IMR-90 (cell line): Measurements from ENCODE around the gene GABRA6. TPM values are rescaled to one million over a fixed set of nuclear protein-coding genes. Genes with fewer than 3 reads are reported as not detected.

Source experiments
- ATAC-seq: fragments of 200-7000 bp; cut with Tn5 transposase; 2 replicates; pipeline ENCODE4 v1.9.1; 2020; ENCODE audit warnings: low read depth, mild to moderate bottlenecking, moderate library complexity
- Bru-seq: library from RNA; stranded (reverse); fragments of 400-500 nt; gene quantifications from one replicate; lab custom pipeline; 2021; lab: Mats Ljungman, UMichigan
- BruChase-seq, 2 experiments: library from RNA; stranded (reverse); fragments of 400-500 nt; gene quantifications; one replicate each; lab custom pipeline; 2021; lab: Mats Ljungman, UMichigan
- BruUV-seq: library from RNA; stranded (reverse); fragments of 400-500 nt; replicated peaks from 2 replicates; lab custom pipeline; 2021; lab: Mats Ljungman, UMichigan
- CTCF ChIA-PET: fragments of 300-600 bp; formaldehyde crosslinking; extraction: SDS; loops from one replicate; lab custom pipeline; 2021; ENCODE audit warnings: antibody characterized with exemption; lab: Yijun Ruan, JAX
- POLR2A ChIA-PET: fragments of 300-600 bp; sonication (Branson Sonifier 250); formaldehyde crosslinking; loops from one replicate; lab custom pipeline; 2022; ENCODE audit warnings: antibody characterized with exemption; ENCODE audit not compliant: unreplicated experiment; lab: Charles Lee
- DNase-seq: peaks from one replicate; pipeline ENCODE4 v3.0.0; 2013
- H2AFZ ChIP-seq: replicated peaks from 2 replicates; pipeline ENCODE3; 2013; ENCODE audit warnings: low read length, mild to moderate bottlenecking; ENCODE audit not compliant: poor library complexity
- H2AK5ac ChIP-seq: 2 replicates; pipeline ENCODE4 v1.6.1; 2013; ENCODE audit warnings: low read depth, low read length, inconsistent platforms
- H2AK9ac ChIP-seq: replicated peaks from 2 replicates; pipeline ENCODE3; 2013; ENCODE audit warnings: mild to moderate bottlenecking, low read depth, low read length, moderate library complexity; ENCODE audit not compliant: poor library complexity
- H2BK120ac ChIP-seq: 2 replicates; pipeline ENCODE4 v1.6.1; 2013; ENCODE audit warnings: low read depth, low read length, inconsistent platforms
- H2BK15ac ChIP-seq: 3 replicates; pipeline ENCODE4 v1.6.1; 2013; ENCODE audit warnings: low read depth, low read length, inconsistent platforms
- H2BK20ac ChIP-seq: 2 replicates; pipeline ENCODE4 v1.6.1; 2013; ENCODE audit warnings: low read depth, mild to moderate bottlenecking, inconsistent platforms, low read length, moderate library complexity
- H2BK5ac ChIP-seq: 2 replicates; pipeline ENCODE4 v1.6.1; 2013; ENCODE audit warnings: mild to moderate bottlenecking, low read depth, low read length, inconsistent platforms; ENCODE audit not compliant: poor library complexity, severe bottlenecking
- H3K14ac ChIP-seq: replicated peaks from 2 replicates; pipeline ENCODE4 v1.6.1; 2013; ENCODE audit warnings: low read depth, low read length, inconsistent platforms
- H3K18ac ChIP-seq: 2 replicates; pipeline ENCODE4 v1.6.1; 2013; ENCODE audit warnings: low read depth, low read length, control low read depth
- H3K23ac ChIP-seq: 2 replicates; pipeline ENCODE4 v1.6.1; 2013; ENCODE audit warnings: low read depth, low read length, inconsistent platforms
- H3K27ac ChIP-seq: 2 replicates; pipeline ENCODE4 v1.5.1; 2013; ENCODE audit warnings: mild to moderate bottlenecking, control low read depth, low read length; ENCODE audit not compliant: insufficient read depth
- H3K27me3 ChIP-seq: 2 replicates; pipeline ENCODE4 v1.6.1; 2013; ENCODE audit warnings: low read length; ENCODE audit not compliant: control insufficient read depth, insufficient read depth
- H3K36me3 ChIP-seq: 2 replicates; pipeline ENCODE4 v1.6.1; 2013; ENCODE audit warnings: low read length, mixed read lengths; ENCODE audit not compliant: control insufficient read depth, insufficient read depth
- H3K4ac ChIP-seq: 2 replicates; pipeline ENCODE4 v1.6.1; 2013; ENCODE audit warnings: low read depth, low read length, inconsistent platforms
- H3K4me1 ChIP-seq: 2 replicates; pipeline ENCODE4 v1.6.1; 2013; ENCODE audit warnings: low read length, mixed read lengths; ENCODE audit not compliant: control insufficient read depth, insufficient read depth
- H3K4me2 ChIP-seq: 2 replicates; pipeline ENCODE4 v1.6.1; 2013; ENCODE audit warnings: low read depth, mild to moderate bottlenecking, control low read depth, low read length, moderate library complexity
- H3K4me3 ChIP-seq: 2 replicates; pipeline ENCODE4 v1.5.1; 2013; ENCODE audit warnings: low read depth, mild to moderate bottlenecking, control low read depth, low read length, moderate library complexity; ENCODE audit not compliant: insufficient read depth
- H3K56ac ChIP-seq: 2 replicates; pipeline ENCODE4 v1.6.1; 2013; ENCODE audit warnings: low read length, inconsistent platforms; ENCODE audit not compliant: insufficient read depth; ENCODE audit errors: extremely low read depth
- H3K79me1 ChIP-seq, 2 experiments: 2 replicates each; pipeline ENCODE4 v1.6.1; 2013; ENCODE audit warnings: low read length in 2 of 2, inconsistent platforms in 1 of 2, low read depth in 1 of 2
- H3K9ac ChIP-seq: 2 replicates; pipeline ENCODE4 v1.6.1; 2013; ENCODE audit warnings: low read depth, low read length, control low read depth
- H3K9me1 ChIP-seq: 2 replicates; pipeline ENCODE4 v1.6.1; 2013; ENCODE audit warnings: low read length, inconsistent platforms; ENCODE audit not compliant: insufficient read depth
- H3K9me3 ChIP-seq: 2 replicates; pipeline ENCODE4 v1.6.1; 2013; ENCODE audit warnings: low read length; ENCODE audit not compliant: control insufficient read depth, insufficient read depth
- H4K20me1 ChIP-seq: 2 replicates; pipeline ENCODE4 v1.6.1; 2013; ENCODE audit warnings: low read length, inconsistent platforms; ENCODE audit not compliant: insufficient read depth
- H4K5ac ChIP-seq: 2 replicates; pipeline ENCODE4 v1.6.1; 2013; ENCODE audit warnings: mild to moderate bottlenecking, low read depth, low read length, control low read depth
- H4K8ac ChIP-seq, 2 experiments: 2 replicates each; pipeline ENCODE4 v1.6.1; 2013; ENCODE audit warnings: low read depth in 2 of 2, low read length in 2 of 2, control low read depth in 1 of 2, inconsistent platforms in 1 of 2
- H4K91ac ChIP-seq: 2 replicates; pipeline ENCODE4 v1.6.1; 2013; ENCODE audit warnings: low read depth, low read length, inconsistent platforms; ENCODE audit not compliant: insufficient read depth
- BHLHE40 ChIP-seq: fragments of 150-350 bp; IDR thresholded peaks from 2 replicates; pipeline ENCODE4 v1.6.1; 2016; ENCODE audit warnings: mild to moderate bottlenecking, low read depth, low read length
- CEBPB ChIP-seq: IDR thresholded peaks from 2 replicates; pipeline ENCODE4 v1.6.1; 2012; ENCODE audit warnings: low read depth, low read length, improper control_type of control experiment
- CHD1 ChIP-seq: IDR thresholded peaks from 2 replicates; pipeline ENCODE4 v1.6.1; 2012; ENCODE audit warnings: low read depth, low read length, improper control_type of control experiment
- FOS ChIP-seq: fragments of 150-350 bp; IDR thresholded peaks from 2 replicates; pipeline ENCODE4 v1.6.1; 2016; ENCODE audit warnings: low read depth, low read length
- MAFK ChIP-seq: IDR thresholded peaks from 2 replicates; pipeline ENCODE4 v1.6.1; 2012; ENCODE audit warnings: low read depth, low read length, improper control_type of control experiment
- MAZ ChIP-seq: IDR thresholded peaks from 2 replicates; pipeline ENCODE4 v1.6.1; 2012; ENCODE audit warnings: low read depth, mild to moderate bottlenecking, low read length, improper control_type of control experiment, moderate library complexity, borderline replicate concordance
- MXI1 ChIP-seq: IDR thresholded peaks from 2 replicates; pipeline ENCODE4 v1.6.1; 2012; ENCODE audit warnings: low read depth, mild to moderate bottlenecking, low read length, moderate library complexity, borderline replicate concordance
- NFE2L2 ChIP-seq: fragments of 150-350 bp; IDR thresholded peaks from 2 replicates; pipeline ENCODE4 v1.6.1; 2016; ENCODE audit warnings: low read depth, mild to moderate bottlenecking, low read length
- POLR2A ChIP-seq: IDR thresholded peaks from 2 replicates; pipeline ENCODE4 v1.6.1; 2012; ENCODE audit warnings: mild to moderate bottlenecking, low read depth, low read length
- RAD21 ChIP-seq: IDR thresholded peaks from 2 replicates; pipeline ENCODE4 v1.6.1; 2012; ENCODE audit warnings: low read length, improper control_type of control experiment
- RCOR1 ChIP-seq: IDR thresholded peaks from 2 replicates; pipeline ENCODE4 v1.6.1; 2012; ENCODE audit warnings: mild to moderate bottlenecking, low read length, improper control_type of control experiment; ENCODE audit not compliant: insufficient replicate concordance
- RFX5 ChIP-seq: IDR thresholded peaks from 2 replicates; pipeline ENCODE4 v1.8.0; 2012; ENCODE audit warnings: low read depth, mild to moderate bottlenecking, low read length, moderate library complexity
- SMC3 ChIP-seq: fragments of 150-350 bp; IDR thresholded peaks from 2 replicates; pipeline ENCODE4 v1.6.1; 2016; ENCODE audit warnings: low read depth, mild to moderate bottlenecking, antibody characterized with exemption, low read length, moderate library complexity
- WGBS, 2 experiments: methylation state at CpG; one replicate each; pipeline versions ENCODE4 v1.1.5 to v1.1.7; 2013; ENCODE audit warnings: missing lambda C conversion rate in 2 of 2; ENCODE audit not compliant: insufficient read length in 1 of 2; ENCODE audit errors: extremely low coverage in 2 of 2; 5-methylcytosine and 5-hydroxymethylcytosine counted together
- dilution Hi-C: fragments of 300-500 bp; cut with HindIII; formaldehyde crosslinking; loops from one replicate; pipeline ENCODE4 v1.14.3; 2018; ENCODE audit warnings: low sequenced_read_pairs; ENCODE audit not compliant: unreplicated experiment
- in situ Hi-C: fragments of 300-500 bp; cut with MboI; formaldehyde crosslinking; loops from 3 replicates; pipeline ENCODE4 v1.14.3; 2019; ENCODE audit warnings: low sequenced_read_pairs, inconsistent platforms, mixed read lengths
- intact Hi-C: fragments of 100-400 bp; cut with micrococcal nuclease; formaldehyde crosslinking; loops from 2 replicates; pipeline ENCODE4 v1.10.0; 2022
- long read RNA-seq: library from polyadenylated mRNA; unstranded; transcript quantifications from one replicate; pipeline ENCODE4 v2.0.0, GENCODE V29; 2021; ENCODE audit not compliant: unreplicated experiment
- polyA plus RNA-seq, 3 experiments: library from polyadenylated mRNA; depleted of rRNA; stranded (reverse); fragments of >200 nt; gene quantifications; 2 replicates each; pipeline ENCODE4 v1.2.3, GENCODE V29; 2012; ENCODE audit warnings: low replicate concordance in 1 of 3
- total RNA-seq: library from RNA; depleted of rRNA; stranded (reverse); fragments of >200 nt; gene quantifications from 2 replicates; pipeline ENCODE4 v1.2.3, GENCODE V29; 2012; rRNA removed
- TF ChIP-seq, protein P1 (sequence below): conservative IDR thresholded peaks from 2 replicates; pipeline ENCODE4 v1.5.1; 2012; ENCODE audit warnings: mild to moderate bottlenecking, low read depth, low read length, improper control_type of control experiment
- TF ChIP-seq, protein P2 (sequence below): fragments of 150-350 bp; IDR thresholded peaks from 2 replicates; pipeline ENCODE4 v1.6.1; 2016; ENCODE audit warnings: low read depth, mild to moderate bottlenecking, low read length, moderate library complexity, borderline replicate concordance
- TF ChIP-seq, protein P3 (sequence below): fragments of 150-350 bp; IDR thresholded peaks from 2 replicates; pipeline ENCODE4 v1.6.1; 2017; ENCODE audit warnings: mild to moderate bottlenecking, antibody characterized with exemption, low read length, low read depth

Gene GABRA6
- total RNA-seq (not detected in 2 replicates), polyA plus RNA-seq (2012; rRNA removed) (not detected in 2 replicates), Bru-seq, nascent RNA (not detected), BruChase-seq, experiment 1, labeled RNA remaining after a 6-hour chase (not detected), BruChase-seq, experiment 2, labeled RNA remaining after a 2-hour chase (not detected)
- not detected in 2 replicates for polyA plus RNA-seq (2012; cell fraction: cytosol; rRNA removed)
- polyA plus RNA-seq (2012; cell fraction: nucleus; rRNA removed; ENCODE audit: low replicate concordance) = not detected in 2 replicates
- long read RNA-seq = 0 reads

DNA sequence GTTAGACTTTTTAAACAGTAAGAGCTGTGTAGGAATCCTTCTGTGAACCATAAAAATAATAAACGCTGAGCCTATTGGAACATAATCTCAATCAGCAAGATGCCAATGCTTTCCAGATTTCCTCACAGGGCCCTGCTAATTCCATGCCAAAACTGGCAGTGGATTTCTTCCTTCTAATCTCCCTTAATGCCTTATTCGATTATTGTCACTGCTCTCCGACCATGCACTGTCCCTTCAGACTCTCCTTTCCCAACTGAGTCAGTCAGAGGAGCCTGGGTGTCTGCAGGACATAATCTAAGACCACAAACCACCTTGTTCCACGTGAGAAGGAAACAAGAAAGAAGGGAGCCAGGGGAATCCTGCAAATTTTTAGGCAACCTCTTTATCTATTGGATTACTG is at the start of gene GABRA6:
Gene GABRA6, plus strand, starts transcription at position 261 of the 400 bp plus-strand sequence. CDS start 269 bp downstream, outside the sequence.
- Histone ChIP-seq H3K27ac (no peak within 1 kb of the TSS), H3K4ac (no peak within 1 kb of the TSS), H3K9me3 (peaks cover 7% of the 10 kb centered on the region), H4K91ac (no peak within 1 kb of the TSS), H3K4me3 (no peak within 1 kb of the TSS), H3K9ac (no peak within 1 kb of the TSS), H3K56ac (no peak within 1 kb of the TSS), H3K79me1 (no peaks in the 10 kb centered on the region), H2BK15ac (no peak within 1 kb of the TSS), H2BK5ac (no peak within 1 kb of the TSS), H3K14ac (no peak within 1 kb of the TSS), H2AK5ac (no peak within 1 kb of the TSS), H4K8ac (no peak within 1 kb of the TSS), H3K4me1 (no peaks in the 10 kb centered on the region), H3K4me2 (no peak within 1 kb of the TSS), H2AK9ac (no peak within 1 kb of the TSS), H3K9me1 (no peaks in the 10 kb centered on the region), H3K27me3 (no peaks in the 10 kb centered on the region), H2AFZ (no peak within 1 kb of the TSS), H3K23ac (no peak within 1 kb of the TSS), H2BK20ac (no peak within 1 kb of the TSS), H4K5ac (no peak within 1 kb of the TSS), H4K20me1 (no peaks in the 10 kb centered on the region), H2BK120ac (no peak within 1 kb of the TSS), H3K18ac (no peak within 1 kb of the TSS), H3K36me3 (no peaks in the 10 kb centered on the region)
- ChIA-PET POLR2A (no interaction called here), CTCF (no interaction called here)
- WGBS, 2 experiments = 28% methylated on average over 2 of the region's 4 CpGs; no CpG with 5 or more reads in 1 of the 2 experiments
- no peak for DNase-seq
- intact Hi-C loops (no loop called here), dilution Hi-C loops (no loop called here), in situ Hi-C loops (no loop called here)
- TF ChIP-seq SMC3 (no peak), MAZ (no peak), BHLHE40 (no peak), NFE2L2 (no peak), CEBPB (no peak), CHD1 (no peak), FOS (no peak), MAFK (no peak), RCOR1 (no peak), RAD21 (no peak), POLR2A (no peak), MXI1 (no peak), RFX5 (no peak)
- TF ChIP-seq, protein P1, sequence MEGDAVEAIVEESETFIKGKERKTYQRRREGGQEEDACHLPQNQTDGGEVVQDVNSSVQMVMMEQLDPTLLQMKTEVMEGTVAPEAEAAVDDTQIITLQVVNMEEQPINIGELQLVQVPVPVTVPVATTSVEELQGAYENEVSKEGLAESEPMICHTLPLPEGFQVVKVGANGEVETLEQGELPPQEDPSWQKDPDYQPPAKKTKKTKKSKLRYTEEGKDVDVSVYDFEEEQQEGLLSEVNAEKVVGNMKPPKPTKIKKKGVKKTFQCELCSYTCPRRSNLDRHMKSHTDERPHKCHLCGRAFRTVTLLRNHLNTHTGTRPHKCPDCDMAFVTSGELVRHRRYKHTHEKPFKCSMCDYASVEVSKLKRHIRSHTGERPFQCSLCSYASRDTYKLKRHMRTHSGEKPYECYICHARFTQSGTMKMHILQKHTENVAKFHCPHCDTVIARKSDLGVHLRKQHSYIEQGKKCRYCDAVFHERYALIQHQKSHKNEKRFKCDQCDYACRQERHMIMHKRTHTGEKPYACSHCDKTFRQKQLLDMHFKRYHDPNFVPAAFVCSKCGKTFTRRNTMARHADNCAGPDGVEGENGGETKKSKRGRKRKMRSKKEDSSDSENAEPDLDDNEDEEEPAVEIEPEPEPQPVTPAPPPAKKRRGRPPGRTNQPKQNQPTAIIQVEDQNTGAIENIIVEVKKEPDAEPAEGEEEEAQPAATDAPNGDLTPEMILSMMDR = no peak
- TF ChIP-seq, protein P2, sequence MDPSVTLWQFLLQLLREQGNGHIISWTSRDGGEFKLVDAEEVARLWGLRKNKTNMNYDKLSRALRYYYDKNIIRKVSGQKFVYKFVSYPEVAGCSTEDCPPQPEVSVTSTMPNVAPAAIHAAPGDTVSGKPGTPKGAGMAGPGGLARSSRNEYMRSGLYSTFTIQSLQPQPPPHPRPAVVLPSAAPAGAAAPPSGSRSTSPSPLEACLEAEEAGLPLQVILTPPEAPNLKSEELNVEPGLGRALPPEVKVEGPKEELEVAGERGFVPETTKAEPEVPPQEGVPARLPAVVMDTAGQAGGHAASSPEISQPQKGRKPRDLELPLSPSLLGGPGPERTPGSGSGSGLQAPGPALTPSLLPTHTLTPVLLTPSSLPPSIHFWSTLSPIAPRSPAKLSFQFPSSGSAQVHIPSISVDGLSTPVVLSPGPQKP = no peak
- TF ChIP-seq, protein P3, sequence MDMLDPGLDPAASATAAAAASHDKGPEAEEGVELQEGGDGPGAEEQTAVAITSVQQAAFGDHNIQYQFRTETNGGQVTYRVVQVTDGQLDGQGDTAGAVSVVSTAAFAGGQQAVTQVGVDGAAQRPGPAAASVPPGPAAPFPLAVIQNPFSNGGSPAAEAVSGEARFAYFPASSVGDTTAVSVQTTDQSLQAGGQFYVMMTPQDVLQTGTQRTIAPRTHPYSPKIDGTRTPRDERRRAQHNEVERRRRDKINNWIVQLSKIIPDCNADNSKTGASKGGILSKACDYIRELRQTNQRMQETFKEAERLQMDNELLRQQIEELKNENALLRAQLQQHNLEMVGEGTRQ = no peak
- ATAC-seq = no peak
- no TSS peak for BruUV-seq
